GM12878 (cell line): ENCODE measurements around the gene KRTAP5-3.

ENCODE experiments used
- CEBPB ChIP-seq, 2 experiments: fragments of 150-350 bp in 1 of 2; IDR thresholded peaks; 2 replicates each; pipeline ENCODE4 v1.6.1; 2012 to 2014; ENCODE audit warnings: low read depth in 2 of 2, low read length in 2 of 2, borderline replicate concordance in 1 of 2, inconsistent platforms in 1 of 2
- HCFC1 ChIP-seq: fragments of 150-350 bp; IDR thresholded peaks from 2 replicates; pipeline ENCODE4 v1.6.1; 2014; ENCODE audit warnings: low read length
- NRF1 ChIP-seq: conservative IDR thresholded peaks from 2 replicates; pipeline ENCODE4 v1.6.1; 2011; ENCODE audit warnings: mild to moderate bottlenecking, low read depth, low read length, improper control_type of control experiment
- TF ChIP-seq, protein P1 (sequence below), 3 experiments: IDR thresholded peaks in 2 of 3; conservative IDR thresholded peaks in 1 of 3; 2 replicates each; pipeline ENCODE4 v1.5.1; 2011; ENCODE audit warnings: low read depth in 3 of 3, low read length in 3 of 3, mild to moderate bottlenecking in 3 of 3, control low read depth in 2 of 3, moderate library complexity in 2 of 3, inconsistent platforms in 1 of 3, mixed read lengths in 1 of 3; ENCODE audit not compliant: control insufficient read depth in 2 of 3, insufficient read depth in 1 of 3; ENCODE audit errors: extremely low read depth in 1 of 3

GRCh38 chr11:1581976-1582375 lies 26.3 kb downstream of the KRTAP5-3 start:
- TF ChIP-seq NRF1 (no peak), CEBPB (IDR thresholded peaks at IDR 0.05; ENCODE audit: borderline replicate concordance in 1 of 2, low read depth in 2 of 2, low read length in 2 of 2) (no peak), HCFC1 (no peak)
- TF ChIP-seq, protein P1, sequence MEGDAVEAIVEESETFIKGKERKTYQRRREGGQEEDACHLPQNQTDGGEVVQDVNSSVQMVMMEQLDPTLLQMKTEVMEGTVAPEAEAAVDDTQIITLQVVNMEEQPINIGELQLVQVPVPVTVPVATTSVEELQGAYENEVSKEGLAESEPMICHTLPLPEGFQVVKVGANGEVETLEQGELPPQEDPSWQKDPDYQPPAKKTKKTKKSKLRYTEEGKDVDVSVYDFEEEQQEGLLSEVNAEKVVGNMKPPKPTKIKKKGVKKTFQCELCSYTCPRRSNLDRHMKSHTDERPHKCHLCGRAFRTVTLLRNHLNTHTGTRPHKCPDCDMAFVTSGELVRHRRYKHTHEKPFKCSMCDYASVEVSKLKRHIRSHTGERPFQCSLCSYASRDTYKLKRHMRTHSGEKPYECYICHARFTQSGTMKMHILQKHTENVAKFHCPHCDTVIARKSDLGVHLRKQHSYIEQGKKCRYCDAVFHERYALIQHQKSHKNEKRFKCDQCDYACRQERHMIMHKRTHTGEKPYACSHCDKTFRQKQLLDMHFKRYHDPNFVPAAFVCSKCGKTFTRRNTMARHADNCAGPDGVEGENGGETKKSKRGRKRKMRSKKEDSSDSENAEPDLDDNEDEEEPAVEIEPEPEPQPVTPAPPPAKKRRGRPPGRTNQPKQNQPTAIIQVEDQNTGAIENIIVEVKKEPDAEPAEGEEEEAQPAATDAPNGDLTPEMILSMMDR (IDR thresholded peaks at IDR 0.05 in 2 of 3, conservative IDR thresholded peaks at IDR 0.05 in 1 of 3; ENCODE audit: control insufficient read depth in 2 of 3, extremely low read depth in 1 of 3, insufficient read depth in 1 of 3, low read depth in 3 of 3, low read length in 3 of 3), result no peak
